SKM-1 (cell line): Measurements from ENCODE around the gene ARMC6.
"Not testable (repeated sequence)": the region's sequence is repeated elsewhere in the genome, so short reads cannot be mapped to it uniquely, and the experiment has no call there.

Experiments
- DNase-seq: peaks from one replicate; lab custom pipeline; 2025; ENCODE audit not compliant: unreplicated experiment; lab: John Stamatoyannopoulos, UW

The ARMC6 gene

GRCh38 chr19:19106938-19107337 lies 73.5 kb downstream of the ARMC6 start:
- DNase-seq: not testable (repeated sequence)

GRCh38 chr19:19107654-19108053 lies 74.3 kb downstream of the ARMC6 start:
- DNase-seq: no peak
